Measurements from ENCODE around the gene KDELR1.

Gene KDELR1

DNA sequence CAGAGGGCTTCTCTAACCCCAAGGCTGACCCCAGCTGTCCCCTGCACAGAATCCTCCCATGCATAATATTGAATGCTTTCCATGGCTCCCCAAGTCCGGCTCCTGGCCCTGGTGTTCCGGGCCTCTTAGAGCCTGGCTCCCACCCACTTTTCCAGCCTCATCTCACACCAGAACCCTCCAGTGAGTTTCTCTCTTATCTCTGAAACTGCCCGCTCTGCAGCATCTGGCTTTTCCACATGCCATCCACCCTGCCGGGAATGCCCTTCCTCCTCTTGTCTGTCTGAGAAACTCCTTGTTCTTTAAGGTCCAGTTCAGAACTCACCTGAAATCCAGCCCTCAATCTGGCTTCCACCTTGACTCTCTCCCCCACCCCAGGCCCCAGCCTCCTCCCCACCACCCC, 20.4 kb downstream of the KDELR1 start:
- no peak for DNase-seq

- DNase-seq: peak; percentile 90
Observed at GRCh38 chr19:48368936-48369335, 22.4 kb downstream of the KDELR1 start.

GRCh38 chr19:48367855-48368254, 23.5 kb downstream of the KDELR1 start:
- no peak for DNase-seq

GRCh38 chr19:48365602-48366001, 25.7 kb downstream of the KDELR1 start:
- DNase-seq: no peak

GRCh38 chr19:48364598-48365348, 26.6 kb downstream of the KDELR1 start:
- no peak for DNase-seq

GRCh38 chr19:48363810-48364597, 27.3 kb downstream of the KDELR1 start, which contains the start of the genes SYNGR4 and TMEM143:
SYNGR4 (plus strand) TSS chr19:48364367; CDS start chr19:48365843, 1,476 bp downstream.
TMEM143 (minus strand) TSS chr19:48363940; CDS start chr19:48363920, 20 bp downstream.
- peak; percentile 100 for DNase-seq

DNA sequence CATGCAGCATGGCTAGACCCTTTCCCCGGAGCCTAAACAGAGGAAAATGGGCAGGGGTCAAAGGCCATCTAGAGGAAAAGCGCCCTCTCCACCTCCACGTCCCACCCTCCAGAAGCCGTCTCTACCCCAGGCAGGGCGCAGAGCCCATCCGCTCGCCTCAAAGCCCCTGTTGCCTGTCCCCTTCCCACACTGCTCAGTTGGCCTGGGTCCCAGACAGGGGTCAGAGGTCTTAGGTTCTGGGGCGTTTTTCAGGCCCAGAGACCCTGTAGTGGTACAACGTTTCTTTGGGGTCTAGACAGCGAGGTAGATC, 27.9 kb downstream of the KDELR1 start:
- DNase-seq: no peak

DNA sequence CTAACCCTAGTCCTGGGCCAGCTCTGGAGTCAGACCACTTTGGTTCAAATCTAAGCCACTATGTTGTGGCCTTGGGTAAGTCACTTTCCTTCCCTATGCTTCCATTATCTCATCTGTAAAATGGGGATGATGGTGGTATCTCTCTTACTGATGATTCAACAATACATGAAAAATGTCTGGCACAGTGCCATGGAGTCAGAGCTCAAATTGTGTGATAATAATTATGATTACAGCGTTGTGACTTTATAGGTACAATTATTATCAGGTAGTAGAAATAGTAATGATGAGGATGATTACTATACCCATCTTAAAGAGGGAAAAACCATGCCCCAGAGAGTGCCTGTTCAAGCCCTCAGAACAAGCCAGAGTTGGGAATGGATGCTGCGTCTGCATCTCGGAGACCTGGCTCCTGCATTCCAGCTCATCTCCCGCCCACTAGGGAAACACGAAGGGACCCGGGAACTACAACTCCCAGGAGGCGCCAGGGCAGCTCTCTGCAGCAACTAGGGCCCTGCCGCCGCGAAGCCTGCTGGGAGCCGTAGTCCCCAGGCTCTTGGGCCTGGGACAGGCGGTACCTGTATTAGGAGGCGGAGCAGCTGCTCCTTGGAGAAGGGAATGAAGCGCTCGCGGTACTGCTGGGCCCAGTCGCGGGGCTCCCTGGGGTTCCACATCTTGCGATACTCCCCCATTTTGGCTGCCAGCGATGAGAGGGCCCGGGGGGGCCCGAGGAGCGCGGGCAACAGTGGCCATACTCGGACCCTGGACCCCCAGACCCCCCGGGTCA, 28.4 kb downstream of the KDELR1 start:
- peak; percentile 99 for DNase-seq

- DNase-seq: no peak
Observed at GRCh38 chr19:48361912-48362311, 29.4 kb downstream of the KDELR1 start.

DNA sequence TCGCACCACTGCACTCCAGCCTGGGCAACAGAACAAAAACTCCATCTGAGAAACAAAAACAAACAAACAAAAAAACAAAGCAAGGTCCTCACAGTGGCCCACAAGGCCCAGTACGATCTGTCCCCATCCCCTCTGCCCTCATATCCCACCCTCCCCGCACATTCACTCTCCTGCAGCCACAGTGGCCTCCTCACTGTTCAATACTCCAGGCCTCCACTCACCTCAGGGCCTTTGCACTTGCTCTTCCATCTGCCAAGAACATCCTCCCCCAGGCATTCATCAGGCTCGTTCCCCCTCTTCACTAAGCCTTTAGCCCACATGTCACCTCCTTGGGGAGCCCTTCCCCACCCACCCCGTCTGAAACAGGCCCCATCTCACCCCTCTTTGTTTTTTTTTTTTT, 32.2 kb downstream of the KDELR1 start:
- no peak for DNase-seq

DNA sequence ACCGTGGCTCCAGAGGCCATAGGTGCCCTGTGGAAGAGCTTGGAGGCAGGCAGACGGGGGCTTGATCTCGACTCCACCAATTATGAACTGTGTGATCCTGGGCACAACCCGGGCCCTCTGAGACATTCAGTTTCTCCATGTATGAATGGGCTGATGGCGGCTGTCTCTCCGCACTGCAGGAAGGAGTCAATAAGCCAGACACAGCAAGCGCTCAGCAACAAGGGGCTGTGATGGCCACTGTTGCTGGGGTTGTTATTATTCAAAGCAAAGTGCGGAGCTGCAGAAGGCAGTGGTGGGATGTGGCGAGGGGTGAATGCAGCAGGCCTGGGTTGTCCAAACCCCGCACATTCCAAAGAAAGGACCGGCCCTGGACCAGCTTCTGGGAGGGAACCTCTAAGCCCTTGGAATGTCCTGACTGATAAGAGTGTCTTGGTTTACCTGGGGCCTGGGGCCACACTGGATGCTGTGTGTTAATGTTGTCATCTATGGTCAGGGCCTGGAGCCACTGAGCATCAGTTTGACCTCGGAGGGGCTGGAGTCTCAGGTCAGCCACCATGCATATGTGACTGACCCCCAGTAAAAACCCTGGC, 35.9 kb downstream of the KDELR1 start:
- DNase-seq: no peak

DNA sequence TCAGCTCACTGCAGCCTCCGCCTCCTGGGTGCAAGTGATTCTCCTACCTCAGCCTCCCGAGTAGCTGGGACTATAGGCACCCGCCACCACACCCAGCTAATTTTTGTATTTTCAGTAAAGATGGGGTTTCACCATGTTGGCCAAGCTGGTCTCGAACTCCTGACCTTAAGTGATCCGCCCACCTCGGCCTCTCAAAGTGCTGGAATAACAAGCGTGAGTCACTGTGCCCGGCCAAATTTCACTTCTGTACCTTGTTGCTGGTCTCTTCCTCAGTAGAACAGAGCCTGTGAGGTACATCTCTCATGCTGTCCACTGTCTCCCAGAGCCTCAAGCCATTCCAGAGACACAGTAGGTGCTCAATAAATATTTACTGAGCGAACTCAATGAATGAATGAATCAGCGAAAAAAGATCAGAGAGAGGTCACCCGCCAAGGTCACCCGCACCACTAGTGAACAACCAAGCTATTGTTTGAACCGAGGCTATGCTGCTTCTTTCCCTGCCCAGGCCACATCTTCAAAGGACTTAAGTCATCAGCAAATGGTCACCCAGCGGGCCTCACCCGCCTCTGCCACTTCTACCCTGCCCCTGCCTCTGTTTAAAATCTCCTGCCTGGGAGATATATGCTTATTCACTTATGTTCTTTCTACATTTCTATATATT, 36.9 kb downstream of the KDELR1 start:
- peak; percentile 71 for DNase-seq

- no peak for DNase-seq
Observed at GRCh38 chr19:48353677-48354076, 37.7 kb downstream of the KDELR1 start.

DNA sequence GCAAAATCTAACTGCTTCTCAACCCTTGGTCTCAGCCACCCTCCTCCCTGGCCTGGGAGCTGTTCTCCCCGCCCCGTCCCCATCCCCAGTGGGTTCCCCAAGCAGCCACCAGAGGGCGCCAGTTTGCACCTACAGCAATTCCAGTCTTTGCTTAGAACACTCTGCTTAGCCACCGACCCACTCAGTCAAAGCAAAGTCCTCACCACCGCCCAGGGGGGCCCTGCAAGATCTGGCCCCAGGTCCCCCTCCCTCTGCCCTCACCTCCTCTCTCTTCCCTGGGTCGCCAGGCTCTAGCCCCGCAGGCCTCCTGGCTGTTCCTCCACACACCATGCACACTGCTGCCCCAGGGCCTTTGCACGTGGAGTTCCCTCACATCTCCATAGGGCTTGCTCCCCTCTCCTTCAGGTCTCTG, 40.0 kb downstream of the KDELR1 start:
- DNase-seq: peak; percentile 49

DNA sequence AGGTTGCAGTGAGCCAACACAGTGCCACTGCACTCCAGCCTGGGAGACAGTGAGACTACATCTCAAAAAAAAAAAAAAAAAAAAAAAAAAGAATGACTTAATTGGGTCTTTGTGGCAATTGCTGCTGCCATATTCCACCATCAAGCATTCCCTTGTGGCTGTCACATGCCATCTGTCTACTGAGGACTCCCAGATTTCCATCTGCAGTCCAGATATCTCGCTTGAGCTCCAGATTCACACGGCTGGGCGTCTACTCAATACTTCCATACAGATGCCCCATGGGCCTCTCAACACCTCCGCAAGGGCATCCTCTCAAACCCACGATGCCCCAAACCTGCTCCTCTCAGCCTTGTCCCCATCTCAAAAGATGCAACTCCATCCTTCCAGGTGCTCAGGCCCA, 40.5 kb downstream of the KDELR1 start:
- no peak for DNase-seq

- no peak for DNase-seq
Observed at GRCh38 chr19:48348737-48349136, 42.6 kb downstream of the KDELR1 start.

DNA sequence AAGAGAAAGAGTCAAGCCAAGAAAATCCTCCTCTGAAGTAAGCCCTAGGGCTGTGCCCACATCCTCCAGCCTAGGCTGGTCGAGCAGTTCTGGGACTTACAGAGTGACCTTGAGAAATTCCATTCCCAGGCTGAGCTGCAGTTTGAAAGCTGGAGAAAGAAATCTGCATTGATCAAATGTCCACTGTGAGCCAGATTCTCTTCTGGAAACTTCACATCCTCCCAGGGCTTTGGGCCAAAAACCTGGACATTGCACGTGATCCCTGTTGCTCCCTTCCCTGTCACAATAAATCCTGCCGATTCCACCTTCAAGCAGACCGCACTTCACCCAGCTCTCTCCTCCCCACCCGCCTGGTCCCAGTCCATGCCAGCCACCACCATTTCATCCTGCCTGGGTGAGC, 43.3 kb downstream of the KDELR1 start:
- no peak for DNase-seq

- DNase-seq: no peak
Observed at GRCh38 chr19:48346191-48346590, 45.2 kb downstream of the KDELR1 start.

DNA sequence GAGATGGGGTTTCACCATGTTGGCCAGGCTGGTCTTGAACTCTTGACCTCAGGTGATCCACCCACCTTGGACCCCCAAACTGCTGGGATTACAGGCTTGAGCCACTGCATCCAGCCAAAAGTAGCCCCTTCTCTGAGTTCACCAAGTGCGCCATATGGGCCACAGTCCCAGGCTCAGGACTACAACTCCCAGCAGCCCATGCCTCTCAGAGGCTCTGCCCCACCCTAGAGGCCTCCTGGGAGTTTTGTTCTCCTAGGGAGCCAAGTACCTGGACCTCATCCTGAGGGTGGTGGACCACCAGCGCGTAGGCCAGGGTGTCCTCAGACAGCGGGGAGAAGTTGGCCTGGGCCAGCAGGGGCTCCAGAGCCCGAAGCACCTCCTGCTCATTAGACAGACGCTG, 46.5 kb downstream of the KDELR1 start:
- DNase-seq: no peak

DNA sequence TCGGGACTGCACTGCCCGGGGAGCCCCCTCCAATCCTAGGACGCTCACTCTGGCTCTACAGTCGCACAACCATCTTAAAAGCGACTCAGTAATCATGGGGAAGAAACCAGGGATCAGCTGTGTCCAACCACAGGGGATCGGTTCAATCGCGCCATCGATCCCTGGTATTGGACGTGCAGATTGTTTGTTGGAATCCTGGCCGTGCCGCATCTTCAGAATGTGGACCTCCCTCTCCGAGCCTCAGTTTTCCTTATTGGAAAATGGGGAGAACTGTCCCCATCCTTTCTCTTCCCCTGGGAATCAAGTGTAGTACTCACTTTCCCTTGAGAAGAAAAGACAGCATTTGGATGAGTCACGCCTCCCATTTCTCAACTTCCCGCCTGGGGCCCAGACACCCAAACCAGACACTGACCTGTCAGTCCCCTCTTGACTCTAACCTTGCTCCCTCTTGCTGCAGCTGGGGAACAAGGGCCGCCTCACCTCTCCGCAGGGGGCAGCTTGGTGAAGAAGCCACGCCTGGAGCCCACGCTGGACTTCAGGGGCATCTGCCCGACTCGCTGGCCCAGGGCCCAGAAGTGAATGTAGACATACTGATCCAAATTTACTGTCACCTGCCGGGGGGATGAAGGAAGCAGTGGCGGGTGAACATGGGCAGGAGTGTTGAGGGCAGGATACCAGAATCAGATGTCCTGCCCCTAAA, 48.4 kb downstream of the KDELR1 start:
- no peak for DNase-seq

DNA sequence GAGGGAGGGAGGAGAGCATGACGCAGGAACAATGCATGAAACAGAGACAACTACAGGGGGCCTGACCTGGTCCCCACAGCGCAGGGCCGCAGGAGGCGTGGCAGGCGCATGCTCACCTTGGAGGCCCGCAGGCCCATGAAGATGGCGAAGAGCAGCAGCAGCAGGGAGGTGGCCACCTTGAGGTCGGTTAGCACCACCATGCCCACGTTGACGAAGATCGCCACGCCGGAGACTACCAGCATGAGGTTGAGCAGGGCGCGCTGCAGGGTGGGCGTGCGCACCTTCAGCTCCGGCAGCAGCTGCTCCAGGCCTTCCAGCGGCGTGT, 49.0 kb downstream of the KDELR1 start:
- DNase-seq: no peak
